NCI-H1092 (cell line): Measurements from ENCODE around the gene TRIM65.
A peak's percentile ranks its signal among the peaks of the same experiment; 100 is the strongest.

Source experiments
- DNase-seq: peaks from one replicate; lab custom pipeline; 2025; lab: John Stamatoyannopoulos, UW

Gene TRIM65

DNA sequence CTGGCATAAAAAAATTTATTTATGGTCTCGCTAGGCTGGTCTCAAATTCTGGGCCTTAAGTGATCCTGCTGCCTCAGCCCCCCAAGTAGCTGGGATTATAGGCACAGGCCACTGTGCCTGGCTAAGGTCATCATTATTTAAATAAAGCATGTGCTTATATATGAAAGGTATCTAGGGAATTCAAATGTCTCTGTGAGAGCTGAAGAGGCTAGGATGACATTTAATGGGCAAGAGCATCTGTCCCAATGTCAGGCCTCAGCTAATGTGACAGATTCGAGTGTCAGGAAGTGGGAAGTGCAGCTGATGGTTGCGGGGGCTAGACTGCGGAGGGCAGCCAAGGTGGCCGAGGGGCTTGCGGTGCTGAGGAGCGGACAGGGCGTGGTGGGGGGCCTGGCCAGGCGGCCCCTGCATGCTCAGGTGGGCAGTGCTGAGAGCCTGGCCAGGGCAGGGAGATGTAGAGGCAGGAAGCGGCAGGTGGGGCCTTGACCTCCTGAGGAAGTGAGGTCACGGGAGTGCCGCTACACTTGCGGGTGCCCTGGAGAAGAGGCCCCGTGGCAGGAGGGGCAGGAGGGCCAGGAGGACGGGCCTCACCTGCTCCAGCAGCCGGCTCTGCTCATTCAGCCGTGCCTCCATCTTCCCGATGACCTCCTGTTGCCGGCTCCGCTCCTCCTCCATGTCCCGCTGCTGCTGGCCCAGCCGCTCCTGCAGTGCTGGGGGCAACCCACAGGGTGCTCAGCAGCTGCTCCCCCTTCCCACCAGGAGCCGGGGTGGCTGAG, 20.6 kb upstream of the TRIM65 start:
- DNase-seq = no peak

DNA sequence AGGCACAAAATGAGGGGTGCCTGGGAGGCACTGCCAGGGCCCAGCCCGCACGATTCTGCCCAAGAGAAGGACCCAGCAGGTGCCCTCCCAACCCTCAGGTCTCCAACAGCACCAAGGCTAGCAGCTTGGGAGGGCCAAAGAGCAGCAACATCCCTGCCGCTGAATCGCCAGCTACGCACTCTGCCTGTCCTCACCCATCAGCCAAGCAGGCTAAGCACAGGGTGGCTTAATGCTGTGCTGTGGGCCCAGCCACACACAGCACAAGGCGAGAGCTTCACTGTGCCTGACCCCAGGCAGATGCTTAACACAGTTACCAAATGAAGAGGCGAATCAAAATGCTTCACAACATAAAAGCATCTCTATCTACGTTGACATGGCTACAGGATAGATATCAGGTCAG, 18.5 kb upstream of the TRIM65 start:
- DNase-seq = no peak

DNA sequence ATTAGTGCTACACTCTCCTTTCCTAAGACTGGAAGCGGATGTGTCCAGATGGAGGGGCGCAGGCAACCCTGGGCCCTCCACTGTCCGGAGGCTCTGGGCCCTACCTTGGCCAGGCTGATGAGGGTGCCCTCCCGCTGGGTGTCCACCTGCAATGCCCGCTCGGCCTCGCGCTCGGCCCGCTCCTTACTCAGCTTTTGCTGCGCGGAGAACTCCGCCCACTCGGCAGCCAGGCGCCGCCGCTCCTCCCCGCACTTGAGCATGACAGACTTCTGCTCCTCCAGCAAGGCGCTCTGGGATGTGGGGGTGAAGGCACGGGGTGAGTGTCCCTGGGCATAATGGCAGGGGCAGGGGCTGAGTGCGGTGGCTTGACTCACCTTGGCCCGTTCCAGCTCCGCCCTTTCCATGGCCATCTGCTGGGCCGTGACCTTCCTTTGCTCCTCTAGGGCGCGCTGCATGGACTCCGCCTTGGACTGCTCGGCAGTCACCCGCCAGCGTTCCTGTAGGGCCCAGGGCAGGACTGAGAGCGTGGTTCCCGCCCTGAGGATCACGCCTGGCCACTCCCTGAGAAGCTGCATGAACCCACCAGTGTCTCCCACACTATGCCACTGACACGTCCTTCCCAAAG, 18.0 kb upstream of the TRIM65 start:
- DNase-seq = no peak

DNA sequence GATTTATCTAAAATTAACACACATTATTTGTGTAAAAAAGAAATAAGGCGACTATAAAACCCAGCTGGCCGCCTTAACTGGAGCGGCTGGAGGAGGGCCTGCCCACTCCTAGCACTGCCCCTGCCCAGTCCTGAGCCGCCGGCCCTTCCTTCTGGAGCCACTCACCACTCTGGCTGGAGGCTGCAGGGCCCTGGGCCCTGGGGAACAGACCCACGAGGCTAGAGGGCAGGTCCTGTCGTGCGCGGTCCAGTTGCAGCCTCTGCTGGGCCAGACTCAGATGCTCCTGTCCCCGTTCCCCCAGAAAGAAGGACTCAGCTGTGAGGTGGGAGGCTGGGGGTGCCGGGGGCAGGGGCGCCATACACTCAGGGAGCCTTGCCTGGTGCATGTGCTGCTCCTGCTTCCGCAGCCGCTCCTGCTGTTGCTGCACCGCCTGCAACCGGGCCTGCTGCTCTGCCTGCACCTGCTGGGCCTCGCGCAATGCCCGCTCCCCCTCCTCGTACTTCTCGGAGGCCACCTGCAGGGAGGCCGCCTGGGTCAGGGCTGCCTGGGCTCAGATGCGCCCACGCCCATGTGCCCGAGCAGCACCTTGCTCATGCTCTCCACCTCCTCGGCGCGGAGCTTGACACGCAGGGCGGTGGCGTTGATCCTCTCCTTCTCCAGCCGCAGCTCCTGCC, 16.9 kb upstream of the TRIM65 start:
- DNase-seq = no peak

DNA sequence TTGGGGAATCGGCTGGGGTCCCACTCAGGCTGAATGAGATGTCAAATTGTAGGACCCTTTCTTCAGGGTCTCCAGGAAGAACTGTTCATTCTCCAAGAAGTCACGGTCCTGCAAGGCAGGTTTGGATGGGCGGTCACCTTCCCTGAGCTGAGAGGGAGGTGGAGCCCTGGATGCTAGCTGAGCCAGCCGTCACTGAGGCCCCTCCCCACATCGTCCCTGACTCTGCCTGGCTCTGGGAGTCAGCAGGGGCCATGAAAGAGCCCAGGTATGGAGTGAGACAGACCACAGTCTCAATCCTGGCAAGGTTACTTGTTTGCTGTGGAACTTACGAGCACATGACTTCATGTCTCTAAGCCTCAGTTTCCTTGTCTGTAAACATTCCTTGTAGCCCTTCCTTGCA, 13.9 kb upstream of the TRIM65 start:
- no peak for DNase-seq

DNA sequence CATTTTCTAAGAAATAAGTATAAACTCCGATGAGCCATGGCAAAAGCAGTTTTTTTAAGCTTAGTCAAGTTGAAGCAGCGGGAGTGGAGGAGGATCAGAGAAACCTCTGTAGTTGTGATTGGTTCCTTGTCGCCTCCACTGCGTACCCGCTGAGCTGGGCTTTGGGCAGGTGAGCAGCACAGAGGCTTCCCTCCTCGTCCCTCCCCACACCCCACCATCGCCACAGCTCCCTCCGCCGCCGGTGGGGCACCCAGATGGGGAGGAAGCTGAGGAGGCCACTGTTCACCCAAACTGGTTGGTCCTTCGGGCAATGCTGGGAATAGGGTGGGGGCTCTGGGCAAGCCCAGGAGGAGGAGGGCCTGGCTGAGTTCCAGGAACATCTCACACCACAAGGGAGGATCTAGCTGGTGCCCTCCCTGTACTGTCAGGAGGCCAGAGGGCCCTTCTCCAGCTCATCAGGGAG, 13.1 kb upstream of the TRIM65 start:
- peak; percentile 74 for DNase-seq

DNA sequence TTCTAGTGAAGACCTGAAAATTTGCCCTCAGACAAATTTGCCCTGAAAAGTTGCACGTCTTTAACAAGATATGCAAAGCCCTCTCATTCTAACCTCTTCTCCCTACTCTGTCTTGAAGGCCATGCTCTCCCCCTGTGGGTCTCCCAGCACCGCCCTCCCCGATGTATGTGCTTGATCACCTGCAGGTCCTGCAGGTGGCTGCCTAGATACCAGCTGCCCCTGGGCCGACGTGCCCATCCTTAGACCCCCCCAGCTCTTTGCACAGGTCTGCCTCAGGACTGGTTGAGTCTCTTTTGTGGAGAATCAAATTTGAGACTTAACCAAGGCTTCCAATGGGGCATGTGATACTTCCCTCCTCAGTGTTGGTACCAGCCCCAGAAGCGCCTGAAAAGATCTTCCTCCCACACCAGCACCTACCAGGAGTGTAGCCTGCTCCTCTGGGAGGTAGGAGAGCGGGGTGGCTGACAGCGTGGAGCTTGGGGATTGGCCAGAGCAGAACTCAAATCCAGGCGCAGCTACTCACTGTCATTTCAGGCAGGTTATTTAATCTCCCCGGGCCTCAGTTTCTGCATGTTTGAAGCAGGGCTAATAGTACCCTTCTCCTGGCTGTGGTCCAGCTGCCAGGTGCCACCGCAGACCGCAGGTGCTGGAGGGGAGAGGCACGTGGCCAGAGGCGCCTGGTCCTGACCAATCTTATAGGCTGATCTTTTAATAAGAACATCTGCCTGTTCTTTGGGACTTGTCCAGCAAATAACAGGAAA, 12.5 kb upstream of the TRIM65 start:
- DNase-seq = peak; percentile 78

DNA sequence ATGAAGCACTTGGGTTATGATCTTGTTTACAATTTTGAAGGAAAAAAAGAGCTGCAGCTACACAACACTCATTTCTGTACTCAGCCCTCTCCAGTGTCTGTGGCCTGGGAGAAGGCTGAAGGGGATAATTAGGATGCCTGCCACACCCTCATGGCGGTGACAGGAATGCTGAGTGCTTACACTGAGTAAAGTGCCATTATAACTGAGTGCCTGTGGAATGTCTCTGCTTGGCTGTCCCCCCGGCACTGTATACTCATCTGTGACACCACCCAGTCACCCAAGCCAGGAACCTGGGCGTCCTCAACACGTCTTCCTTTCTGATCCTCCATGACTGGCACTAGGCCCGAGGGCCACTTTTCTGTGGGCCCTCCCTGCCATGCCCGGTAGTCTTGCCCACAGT, 11.4 kb upstream of the TRIM65 start:
- DNase-seq = no peak

DNA sequence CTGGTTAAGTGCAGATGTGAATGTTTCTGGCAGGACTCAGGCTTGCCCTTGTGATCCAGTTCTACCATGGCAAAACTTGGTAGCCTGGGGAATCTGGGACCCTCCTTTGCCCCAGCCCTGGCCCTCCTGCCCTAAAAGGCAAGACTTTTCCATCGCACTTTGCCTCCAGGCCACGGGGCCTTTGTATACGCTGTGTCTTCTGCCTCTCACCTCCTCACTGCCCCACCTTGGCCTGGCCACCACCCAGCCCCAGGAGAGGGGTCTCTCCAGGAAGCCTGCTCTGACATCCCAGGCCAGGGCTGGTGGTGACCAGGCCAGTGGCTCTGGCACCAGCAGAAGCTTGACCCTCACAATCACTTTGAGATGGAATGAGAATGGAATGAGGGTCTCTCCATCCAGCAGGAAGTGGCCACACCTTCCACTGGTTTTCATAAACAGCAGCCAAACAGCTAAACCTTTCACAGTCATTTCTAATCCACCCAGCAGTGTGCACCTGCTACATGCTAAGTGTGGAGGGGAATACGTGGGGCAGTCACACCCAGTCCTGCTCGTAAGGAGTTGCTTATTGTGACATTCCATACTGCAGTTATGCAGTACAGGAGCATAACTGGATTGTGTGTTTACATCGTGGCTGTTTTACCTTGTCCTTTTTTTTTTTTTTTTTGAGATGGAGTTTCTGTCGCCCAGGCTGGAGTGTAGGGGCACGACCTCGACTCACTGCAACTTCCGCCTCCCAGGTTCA, 9.6 kb upstream of the TRIM65 start:
- DNase-seq = no peak

DNA sequence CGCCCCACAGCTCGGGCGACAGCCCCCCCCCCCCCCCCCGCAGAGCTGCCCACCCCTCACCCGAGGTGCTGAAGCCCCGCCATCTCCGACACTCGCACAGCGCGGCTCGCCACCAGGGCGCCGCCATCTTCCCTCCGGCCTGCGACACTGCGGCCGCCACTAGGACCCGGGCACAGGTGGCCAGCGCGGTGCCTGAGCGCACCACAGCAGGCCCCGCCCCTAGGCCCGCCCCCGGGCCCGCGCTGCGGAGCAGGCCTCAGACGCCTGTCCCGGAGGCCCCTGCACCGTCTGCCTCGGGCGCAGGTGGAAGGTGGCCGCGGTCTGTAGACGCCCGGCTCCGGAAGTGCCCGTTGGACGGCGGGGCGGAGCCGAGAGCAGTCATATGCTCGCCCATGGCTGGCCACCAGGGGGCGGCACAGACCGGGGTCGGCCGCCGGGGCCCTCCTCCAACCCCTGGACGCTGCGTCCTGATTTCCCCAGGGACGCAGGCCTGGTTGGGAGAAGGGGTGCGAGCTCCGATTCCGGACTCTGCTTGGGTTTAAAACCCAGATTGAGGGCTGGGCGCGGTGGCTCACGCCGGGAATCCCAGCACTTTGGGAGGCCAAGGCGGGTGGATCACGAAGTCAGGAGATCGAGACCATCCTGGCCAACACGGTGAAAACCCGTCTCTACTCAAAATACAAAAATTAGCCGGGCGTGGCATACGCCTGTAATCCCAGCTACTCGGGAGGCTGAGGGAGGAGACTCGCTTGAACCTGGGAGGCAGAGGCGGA, 8.2 kb upstream of the TRIM65 start, which contains the start of gene MRPL38:
MRPL38 (minus strand) TSS at position 136 of the 773 bp plus-strand sequence; CDS start at position 127, 9 bp downstream.
- DNase-seq = peak; percentile 91

DNA sequence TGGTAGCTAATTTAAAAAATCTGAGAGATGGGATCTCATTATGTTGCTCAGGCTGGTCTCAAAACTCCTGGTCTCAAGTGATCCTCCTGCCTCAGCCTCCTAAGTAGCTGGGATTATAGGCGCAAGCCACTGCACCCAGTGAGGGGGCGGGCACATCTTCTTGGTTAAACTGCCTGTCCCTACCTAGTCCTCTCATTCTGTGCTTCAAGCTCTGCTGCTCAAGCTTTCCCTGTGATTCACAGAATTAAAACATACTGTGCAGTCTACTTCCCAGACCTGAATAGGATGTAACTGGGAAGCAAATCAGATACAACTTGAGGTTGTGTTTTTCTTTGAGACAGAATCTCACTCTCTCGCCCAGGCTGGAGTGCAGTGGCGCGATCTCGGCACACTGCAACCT, 5.7 kb upstream of the TRIM65 start:
- DNase-seq = no peak

DNA sequence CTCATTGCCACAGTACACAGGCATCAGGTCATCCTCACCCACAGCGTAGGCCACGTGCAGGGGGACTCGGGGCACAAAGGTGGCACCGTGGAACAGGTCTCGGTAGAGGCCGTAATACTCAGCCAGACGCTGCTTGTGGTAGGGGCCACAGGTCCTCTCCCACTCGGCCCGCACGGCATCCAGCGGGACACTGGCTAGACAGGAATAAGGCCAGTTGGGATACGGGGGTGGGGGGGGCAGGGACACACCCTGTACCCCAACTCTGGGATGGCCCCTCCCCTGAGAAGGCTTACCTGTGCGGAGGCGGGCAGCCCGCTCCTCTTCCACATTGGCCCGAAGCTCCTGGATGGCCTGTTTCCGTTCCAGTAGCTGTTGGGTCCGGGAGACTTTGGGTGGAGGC, 5.0 kb upstream of the TRIM65 start:
- DNase-seq = no peak

DNA sequence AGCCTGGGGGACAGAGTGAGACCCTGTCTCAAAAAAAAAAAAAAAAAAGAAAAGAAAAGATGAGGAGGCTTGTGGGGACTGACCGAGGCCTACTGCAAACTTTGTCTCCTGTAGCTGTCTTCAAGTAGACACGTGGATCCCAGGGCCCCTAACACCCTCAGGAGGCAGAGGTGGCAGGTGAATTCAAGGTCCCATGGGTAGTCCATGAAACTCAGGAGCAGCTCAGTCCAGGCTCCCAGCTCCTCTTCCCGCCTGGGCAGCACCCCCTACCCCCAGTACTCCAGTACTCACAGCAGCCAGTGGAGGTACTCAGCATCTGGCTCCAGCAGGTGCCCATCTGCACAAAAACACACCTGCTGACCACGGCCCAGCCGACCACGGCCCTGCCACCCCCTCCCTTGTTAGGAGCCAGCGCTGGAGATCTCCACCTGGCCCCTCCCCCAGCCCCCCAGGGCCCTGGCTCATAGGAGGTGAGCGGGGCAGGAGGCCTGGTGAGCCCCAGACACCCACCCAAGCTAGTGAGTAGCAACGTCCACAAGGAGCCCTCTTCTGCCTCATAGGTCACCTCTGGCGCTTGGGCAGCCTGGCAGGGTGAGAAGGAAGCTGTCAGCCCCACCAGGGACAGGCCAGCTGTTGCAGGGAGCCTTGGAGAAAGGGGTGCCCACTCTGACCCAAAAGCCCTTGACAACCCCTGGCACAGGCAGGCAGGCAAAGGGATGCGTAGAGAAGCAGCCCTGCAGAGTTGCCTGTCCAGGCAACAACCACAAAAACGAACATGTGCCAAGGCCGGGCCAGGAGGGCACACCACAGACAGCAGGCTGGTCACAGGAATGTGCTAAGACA, 4.2 kb upstream of the TRIM65 start:
- DNase-seq = no peak

DNA sequence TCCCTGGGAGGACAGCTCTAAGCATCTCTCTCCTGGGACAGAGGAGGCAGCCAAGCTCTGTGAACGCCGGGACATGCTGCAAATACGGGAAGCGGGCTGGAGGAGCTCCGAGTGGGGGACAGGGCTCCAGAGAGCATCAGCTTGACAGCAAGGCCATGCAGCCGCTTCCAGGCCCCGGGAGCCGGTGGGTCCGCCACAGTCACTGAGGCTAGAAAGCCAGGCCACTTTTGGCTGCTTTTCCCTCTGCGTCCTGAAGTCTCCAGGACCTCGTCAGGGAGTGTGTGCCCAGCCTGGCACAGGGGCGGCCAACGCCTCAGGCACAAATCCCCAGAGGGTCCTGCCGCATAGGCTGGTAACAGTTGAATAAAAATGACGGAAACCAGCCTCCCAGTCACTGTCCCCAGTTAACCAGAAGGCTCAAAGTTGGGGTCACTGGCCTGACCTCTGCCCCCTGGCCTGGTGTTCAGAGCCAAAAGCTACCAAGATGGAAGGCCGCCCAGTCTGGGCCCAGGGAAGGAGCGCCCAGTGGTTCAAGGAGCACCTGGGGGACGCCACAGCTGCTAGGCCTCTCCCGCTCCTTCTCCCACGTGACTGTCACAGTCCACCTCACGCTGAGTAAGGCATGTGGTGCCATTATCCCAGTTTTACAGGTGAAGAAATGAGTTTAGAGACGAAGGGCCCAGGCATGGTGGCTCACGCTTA, 3.2 kb upstream of the TRIM65 start:
- DNase-seq = no peak

DNA sequence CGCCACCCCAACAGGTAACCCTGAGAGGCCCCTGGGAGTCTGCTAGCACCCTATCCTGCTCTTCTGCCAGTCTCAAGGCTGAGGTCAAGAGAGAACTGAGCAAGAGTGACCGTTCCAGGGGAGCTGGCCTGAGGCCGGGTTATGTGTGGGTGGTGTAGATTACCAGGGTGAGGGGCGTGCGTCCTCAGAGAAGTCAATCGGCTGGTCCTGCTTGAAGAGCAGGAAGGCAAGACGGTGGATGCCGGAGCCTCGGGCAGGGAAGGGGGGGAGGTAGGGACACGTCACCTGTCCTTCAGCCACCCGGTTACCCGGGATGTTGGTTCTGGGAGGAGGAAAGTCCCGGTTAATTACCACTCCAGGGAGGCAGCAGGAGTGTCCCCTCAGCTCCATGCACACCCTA, 2.6 kb upstream of the TRIM65 start:
- DNase-seq = no peak

DNA sequence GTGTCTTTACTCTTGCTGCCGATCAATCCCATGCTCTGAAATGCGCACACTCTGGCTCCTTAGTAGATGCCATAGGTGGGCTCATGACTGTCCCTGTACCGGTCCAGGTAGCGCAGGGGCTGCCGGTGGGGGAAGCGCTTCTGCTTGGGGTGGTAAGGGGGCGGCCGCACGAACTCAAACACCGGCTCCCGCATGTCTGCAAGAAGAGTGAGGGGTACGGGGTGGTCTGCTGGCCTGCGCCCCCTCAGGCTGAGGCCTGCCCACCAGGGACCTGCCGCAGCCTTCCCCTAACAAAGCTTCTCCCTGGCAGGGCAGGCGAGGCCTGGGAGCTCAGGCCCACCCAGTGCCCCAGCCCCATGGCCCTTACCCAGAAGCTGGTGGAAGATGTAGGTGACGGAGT, 2.0 kb upstream of the TRIM65 start:
- DNase-seq = no peak

DNA sequence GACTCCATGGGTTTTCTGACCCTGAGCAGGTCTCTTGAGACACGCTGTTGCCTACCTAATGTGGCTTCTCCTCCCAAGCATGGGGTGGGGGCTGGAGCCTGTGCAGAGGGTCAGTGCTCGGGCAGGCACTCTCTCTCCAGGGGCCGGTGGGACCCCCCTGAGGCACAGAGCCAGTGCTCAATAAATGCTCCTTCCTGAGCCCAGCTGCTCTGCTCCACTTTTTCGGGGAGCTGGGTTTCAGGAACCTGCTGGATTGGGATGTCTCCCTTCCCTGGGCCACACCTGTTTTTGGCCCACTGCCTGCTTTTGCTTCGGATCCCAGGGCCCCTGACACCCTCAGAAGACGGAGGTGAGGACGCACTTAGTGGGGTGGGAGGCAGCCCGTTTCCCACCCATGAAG, 1.3 kb upstream of the TRIM65 start:
- DNase-seq = no peak

DNA sequence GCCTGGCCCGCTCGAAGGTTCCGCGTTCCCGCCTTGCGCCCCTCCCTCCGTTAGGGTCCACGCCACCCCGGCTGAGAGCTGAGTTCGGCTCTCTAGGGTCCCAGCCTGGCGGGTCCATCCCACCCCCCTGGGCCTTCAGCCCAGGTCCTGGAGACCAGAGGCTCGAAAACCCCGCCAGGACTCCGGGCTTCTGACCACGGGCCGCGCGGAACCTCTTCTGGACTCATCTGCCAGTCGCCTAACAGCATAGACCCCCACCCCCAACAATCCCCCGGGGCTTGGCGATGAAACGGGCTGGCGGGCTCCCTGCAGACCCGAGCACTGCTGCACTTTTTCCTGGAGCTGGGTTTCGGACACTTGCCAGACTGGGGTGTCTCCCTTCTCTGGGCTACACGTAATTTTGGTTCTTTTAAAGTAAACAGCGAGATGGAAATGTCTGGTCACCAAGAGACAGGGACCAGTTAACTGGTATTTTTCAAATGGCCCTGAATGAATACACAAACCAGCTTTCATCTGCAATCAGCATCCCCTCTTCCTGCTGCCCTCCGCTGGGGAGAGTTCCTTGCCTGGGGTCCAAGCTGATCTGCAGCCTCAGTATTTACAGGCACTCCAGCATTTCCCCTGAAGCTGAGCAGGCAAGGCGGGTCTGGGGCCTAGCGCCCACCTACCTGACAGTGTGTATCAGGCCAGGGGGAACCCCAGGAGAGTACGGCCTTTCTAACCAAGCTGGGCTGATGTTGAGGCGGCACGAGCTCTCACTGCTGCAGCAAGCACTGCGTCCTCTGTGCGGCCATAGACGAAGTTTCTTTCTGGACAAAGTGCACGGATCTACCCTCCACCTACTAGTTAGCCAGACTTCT, 639 bp upstream of the TRIM65 start:
- DNase-seq = no peak
